NCI-H345 treated with DMSO at 0.1 percent for 48 hours (cell line): ENCODE results near the gene KRTAP4-9.
"Not testable (repeated sequence)": the region's sequence is repeated elsewhere in the genome, so short reads cannot be mapped to it uniquely, and the experiment has no call there.

ENCODE experiments used
- DNase-seq: peaks from one replicate; lab custom pipeline; 2025; ENCODE audit not compliant: unreplicated experiment; lab: John Stamatoyannopoulos, UW

KRTAP4-9 gene

GRCh38 chr17:41105347-41105746, at the start of gene KRTAP4-9:
KRTAP4-9 (plus strand) TSS chr17:41105389; CDS start chr17:41105389, 0 bp downstream.
- not testable (repeated sequence) for DNase-seq

DNA sequence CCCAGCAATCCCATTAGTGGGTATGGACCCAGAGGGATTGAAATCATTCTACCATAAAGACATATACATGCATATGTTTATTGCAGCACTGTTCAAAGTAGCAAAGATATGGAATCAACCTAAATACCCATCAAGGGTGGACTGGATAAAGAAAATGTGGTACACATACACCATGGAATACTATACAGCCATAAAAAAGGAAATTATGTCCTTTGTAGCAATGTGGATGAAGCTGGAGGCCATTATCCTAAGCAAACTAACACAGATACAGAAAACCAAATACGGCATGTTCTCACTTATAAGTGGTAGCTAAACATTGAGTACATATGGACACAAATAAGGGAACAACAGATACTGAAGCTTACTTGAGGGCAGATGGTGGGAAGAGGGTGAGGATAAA, 47.6 kb upstream of the KRTAP4-9 start:
- DNase-seq: no peak

DNA sequence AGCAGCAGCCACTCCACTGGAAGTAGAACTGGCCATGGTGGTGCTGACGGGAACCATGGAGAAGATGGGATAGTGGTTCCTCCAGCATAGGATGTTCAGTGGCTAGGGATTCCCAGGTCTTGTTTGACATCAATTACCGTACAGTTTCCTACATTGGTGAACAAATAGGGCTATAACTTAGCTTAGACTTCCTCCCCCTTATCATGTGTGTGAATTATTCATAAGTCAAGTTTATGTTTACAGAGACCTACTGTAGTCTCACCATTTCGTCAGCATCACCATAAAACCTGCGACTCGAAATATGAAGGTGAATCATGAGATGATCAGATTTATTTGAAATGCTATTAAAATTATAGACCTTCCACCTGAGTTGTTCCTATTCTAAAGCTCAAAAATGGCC, 46.4 kb upstream of the KRTAP4-9 start:
- DNase-seq: no peak

- DNase-seq: not testable (repeated sequence)
These were observed 45.7 kb upstream of the KRTAP4-9 start for GRCh38 chr17:41059276-41060051.

GRCh38 chr17:41060052-41060604, 45.1 kb upstream of the KRTAP4-9 start, which contains the start of gene KRTAP2-3:
KRTAP2-3 (minus strand) TSS chr17:41060114; CDS start chr17:41060050, 64 bp downstream.
- no peak for DNase-seq

- no peak for DNase-seq
These were observed 43.2 kb upstream of the KRTAP4-9 start for GRCh38 chr17:41061964-41062363.

DNA sequence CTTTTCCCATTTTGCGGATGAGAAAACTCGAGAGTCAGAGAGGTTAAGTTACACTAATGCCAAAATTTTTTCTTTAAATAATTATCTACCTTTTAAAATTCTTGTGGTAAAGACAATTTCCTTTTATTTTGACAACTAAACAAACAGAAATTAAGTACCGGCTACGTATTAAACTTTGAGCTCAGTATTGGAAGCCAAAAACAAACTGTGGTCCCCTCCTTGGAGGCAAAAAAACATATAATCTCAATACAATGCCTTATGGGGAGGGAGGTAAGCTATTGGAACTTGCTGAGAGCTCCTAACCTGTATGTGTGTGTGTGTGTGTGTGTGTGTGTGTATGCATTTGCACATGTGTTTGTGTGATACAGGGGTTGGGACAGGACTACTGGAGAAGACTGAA, 41.7 kb upstream of the KRTAP4-9 start:
- no peak for DNase-seq

DNA sequence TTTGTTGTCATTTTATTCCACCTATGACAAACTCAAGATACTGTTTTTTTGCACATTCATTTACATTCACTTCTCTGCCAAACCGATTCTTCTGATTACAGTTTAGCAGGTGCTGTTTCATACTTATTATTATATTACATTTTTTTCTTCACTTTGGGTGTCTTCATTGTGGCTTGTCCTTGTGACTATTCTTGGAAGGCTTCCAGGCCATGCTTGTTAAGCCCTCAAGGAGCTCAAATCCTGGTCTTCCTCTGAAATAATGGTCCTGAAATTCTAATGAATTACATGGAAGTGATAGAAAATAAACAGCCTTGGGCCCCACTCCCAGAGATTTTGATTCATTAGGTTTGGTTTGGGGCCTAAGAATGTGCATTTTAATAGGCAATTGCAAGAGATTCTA, 40.9 kb upstream of the KRTAP4-9 start:
- no peak for DNase-seq

- not testable (repeated sequence) for DNase-seq
These were observed 40.0 kb upstream of the KRTAP4-9 start for GRCh38 chr17:41065016-41065689.

DNA sequence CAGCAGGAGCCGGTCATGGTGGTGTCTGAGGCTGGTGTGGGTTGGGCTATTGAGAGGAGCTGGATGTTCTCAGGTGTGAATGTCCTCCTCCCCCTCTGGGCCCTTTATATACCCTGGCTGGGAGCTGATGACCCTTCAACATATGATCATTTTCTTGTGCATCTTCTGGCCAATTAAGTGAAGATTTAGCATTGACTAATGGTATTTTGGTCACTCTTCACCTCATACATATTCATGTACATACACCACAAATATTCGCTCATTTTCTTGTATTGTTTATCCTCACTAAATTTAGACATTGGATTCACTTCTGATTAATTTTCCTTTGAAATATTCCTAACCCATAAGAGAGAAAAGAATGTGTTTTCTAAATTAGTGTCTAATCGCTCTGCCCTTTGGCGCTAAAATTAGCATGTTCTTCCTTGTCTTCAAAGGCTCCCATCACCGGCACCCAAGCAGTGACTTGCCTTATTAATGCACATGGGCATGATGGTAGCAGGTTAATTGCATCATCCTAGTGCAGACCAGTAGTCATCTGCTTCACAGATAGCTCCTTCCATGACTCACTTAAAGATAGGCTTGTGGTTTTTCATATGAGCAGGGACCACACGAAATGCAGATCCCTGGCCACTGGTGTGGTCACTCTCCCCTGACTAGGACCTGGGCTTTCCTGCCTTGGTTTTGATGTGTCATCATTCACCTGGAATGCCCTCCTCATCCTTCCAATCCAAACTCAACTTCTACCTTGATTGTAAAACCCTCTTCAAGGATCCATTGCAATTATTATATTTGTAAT, 39.2 kb upstream of the KRTAP4-9 start, which contains the start of gene KRTAP2-4:
Gene KRTAP2-4, minus strand, starts transcription at position 51 of the 796 bp plus-strand sequence. Its CDS starts 34 bp downstream, at position 17.
- DNase-seq: no peak

DNA sequence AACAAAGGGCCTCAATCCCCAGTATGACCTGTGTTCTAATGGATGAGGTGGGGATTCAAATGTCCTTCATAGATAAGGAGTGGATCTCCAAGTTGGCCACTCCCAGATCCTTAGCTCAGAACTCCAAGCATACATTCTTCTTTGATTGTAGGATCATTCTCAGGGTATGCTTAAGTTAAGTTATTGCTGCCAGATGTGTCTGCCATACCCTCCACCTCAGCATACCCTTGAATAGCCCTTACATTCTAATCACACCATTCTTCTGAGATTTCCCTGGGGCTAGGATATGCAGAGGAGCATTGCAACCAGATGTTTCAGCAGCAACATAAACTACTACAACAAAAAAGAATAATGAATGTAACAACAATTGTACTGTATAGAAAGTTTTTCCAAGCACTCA, 37.9 kb upstream of the KRTAP4-9 start:
- DNase-seq: no peak

- no peak for DNase-seq
These were observed 36.2 kb upstream of the KRTAP4-9 start for GRCh38 chr17:41069031-41069430.

- DNase-seq: no peak
These were observed 33.4 kb upstream of the KRTAP4-9 start for GRCh38 chr17:41071606-41072360.

DNA sequence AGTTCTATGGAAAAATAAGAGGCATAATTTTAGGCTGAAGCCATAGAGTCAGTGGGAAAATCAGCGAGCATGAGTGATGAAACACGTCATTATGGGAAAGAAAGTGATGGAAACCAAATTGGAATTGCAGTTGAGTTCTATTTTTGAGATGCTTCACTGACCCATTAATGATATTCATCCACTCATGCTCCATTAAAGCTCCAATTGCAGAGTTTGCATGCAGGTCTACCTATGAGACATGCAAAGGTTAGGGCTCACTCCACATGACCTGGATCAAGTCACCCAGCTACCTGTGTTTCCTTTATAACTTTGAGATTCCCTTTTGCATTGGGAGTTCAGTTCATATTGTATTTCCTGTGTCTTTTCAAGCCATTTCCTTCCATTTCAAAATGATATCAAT, 31.5 kb upstream of the KRTAP4-9 start:
- no peak for DNase-seq

DNA sequence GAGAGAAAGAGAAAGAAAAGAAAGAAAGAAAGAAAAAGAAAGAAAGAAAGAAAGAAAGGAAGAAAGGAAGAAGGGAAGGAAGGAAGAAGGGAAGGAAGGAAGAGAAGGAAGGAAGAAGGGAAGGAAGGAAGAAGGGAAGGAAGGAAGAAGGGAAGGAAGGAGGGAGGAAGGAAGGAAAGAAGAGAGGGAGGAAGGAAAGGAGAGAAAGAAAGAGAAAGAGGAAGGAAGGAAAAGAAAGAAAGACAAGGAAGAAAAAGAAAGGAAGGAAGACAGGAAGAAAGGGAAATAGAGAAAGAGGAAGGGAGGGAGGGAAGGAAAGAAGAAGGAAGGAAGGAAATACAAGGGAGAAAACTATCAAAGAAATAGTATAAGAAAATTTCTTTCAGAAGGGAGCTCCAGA, 28.4 kb upstream of the KRTAP4-9 start:
- no peak for DNase-seq

- DNase-seq: no peak
These were observed 22.6 kb upstream of the KRTAP4-9 start for GRCh38 chr17:41082626-41083025.

DNA sequence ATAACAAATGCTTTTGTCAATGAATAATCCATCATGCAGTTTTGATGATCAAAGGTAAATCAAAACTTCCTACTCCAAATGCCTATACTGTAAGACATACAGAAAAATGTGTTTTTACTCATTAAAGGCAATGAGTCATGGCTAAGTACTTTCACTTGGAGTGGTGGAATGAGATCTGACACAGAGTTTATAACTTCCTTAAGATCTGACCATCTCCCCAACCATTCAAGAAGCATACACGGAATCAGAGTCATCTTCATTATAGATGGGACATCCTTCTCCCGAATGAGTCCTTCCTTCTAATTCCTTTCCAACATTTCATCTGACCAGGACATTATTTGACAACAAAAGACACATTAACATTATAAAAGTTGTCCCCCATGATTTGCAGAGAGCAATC, 21.8 kb upstream of the KRTAP4-9 start:
- not testable (repeated sequence) for DNase-seq

DNA sequence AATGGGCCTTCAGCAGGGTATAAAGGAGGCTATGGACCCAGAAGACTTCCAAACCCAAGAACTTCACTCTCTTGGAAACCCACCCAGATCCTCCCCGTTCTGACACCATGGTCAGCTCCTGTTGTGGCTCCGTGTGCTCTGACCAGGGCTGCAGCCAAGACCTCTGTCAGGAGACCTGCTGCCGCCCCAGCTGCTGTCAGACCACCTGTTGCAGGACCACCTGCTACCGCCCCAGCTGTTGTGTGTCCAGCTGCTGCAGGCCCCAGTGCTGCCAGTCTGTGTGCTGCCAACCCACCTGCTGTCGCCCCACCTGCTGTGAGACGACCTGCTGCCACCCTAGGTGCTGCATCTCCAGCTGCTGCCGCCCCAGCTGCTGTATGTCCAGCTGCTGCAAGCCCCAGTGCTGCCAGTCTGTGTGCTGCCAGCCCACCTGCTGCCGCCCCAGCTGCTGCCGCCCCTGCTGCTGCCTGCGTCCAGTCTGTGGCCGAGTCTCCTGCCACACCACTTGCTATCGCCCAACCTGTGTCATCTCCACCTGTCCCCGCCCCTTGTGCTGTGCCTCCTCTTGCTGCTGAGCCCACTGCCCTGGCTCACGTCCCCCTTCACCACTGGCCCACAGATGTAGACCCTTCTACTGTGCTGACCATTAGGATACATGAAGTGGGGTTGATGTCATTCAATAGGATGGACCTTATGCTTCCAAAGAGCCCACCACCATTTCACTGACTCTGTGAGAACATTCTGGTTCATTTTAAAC, 20.9 kb upstream of the KRTAP4-9 start, which contains the start of gene KRTAP4-7:
Gene KRTAP4-7, plus strand, starts transcription at position 51 of the 757 bp plus-strand sequence. Its CDS starts 57 bp downstream, at position 108.
- DNase-seq: not testable (repeated sequence)

DNA sequence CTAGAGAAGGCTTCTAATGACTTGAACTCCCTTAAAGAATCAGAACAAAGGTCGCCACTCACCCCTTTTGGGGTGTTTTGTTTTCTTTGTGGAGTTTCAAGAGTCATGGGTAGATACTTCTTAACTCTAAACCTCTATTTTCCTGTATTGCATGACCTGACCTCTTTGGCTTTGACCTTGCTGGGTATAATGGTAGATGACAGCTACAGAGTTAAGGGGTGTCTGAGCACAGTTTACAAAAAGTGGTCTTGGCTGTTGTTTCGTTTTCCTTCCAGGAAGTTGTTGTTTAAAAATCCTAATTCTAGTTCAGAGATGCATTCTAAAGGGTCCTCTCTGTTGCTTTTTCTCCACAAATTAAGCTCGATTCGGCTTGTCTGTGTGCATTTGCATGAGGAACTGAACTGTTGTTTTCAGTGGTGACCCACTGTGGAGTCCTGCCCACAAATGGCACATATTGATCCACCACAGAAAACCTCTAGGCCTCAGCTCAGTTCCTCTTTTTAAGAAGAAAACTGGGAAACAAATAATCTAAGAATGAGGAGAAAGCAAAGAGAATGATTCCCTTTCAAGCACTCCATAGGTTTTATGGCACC, 16.3 kb upstream of the KRTAP4-9 start:
- not testable (repeated sequence) for DNase-seq
